GM13977 (cell line): ENCODE measurements around the gene SLC13A5.
"Not testable (repeated sequence)": the region's sequence is repeated elsewhere in the genome, so short reads cannot be mapped to it uniquely, and the experiment has no call there.

Experiments
- DNase-seq: peaks from one replicate; pipeline ENCODE4 v3.0.0; 2012; ENCODE audit warnings: low spot score
- CTCF ChIP-seq: IDR thresholded peaks from 2 replicates; pipeline ENCODE4 v1.5.1; 2012; ENCODE audit warnings: mild to moderate bottlenecking, control low read depth; ENCODE audit not compliant: insufficient read depth; ENCODE audit errors: extremely low read depth, missing control alignments
- in situ Hi-C: fragments of 300-500 bp; cut with MboI; formaldehyde crosslinking; loops from one replicate; pipeline ENCODE4 v1.12.0; 2022; ENCODE audit warnings: low sequenced_read_pairs, low pct_unique_long_range_greater_than_20kb, mixed read lengths, inconsistent platforms; ENCODE audit not compliant: unreplicated experiment

The SLC13A5 gene

GRCh38 chr17:6699997-6700947, 12.9 kb downstream of the SLC13A5 start:
- no peak for TF ChIP-seq CTCF
- in situ Hi-C loops: no loop called here
- no peak for DNase-seq

GRCh38 chr17:6698004-6698403, 15.2 kb downstream of the SLC13A5 start:
- no peak for TF ChIP-seq CTCF
- no peak for DNase-seq
- in situ Hi-C loops: no loop called here

- TF ChIP-seq CTCF: no peak
- in situ Hi-C loops: no loop called here
- no peak for DNase-seq
These were observed 16.3 kb downstream of the SLC13A5 start for GRCh38 chr17:6696906-6697305.

- in situ Hi-C loops: no loop called here
- no peak for DNase-seq
- no peak for TF ChIP-seq CTCF
These were observed 17.6 kb downstream of the SLC13A5 start for GRCh38 chr17:6695565-6695964.

- DNase-seq: no peak
- no peak for TF ChIP-seq CTCF
- in situ Hi-C loops: no loop called here
These were observed 18.1 kb downstream of the SLC13A5 start for GRCh38 chr17:6695051-6695450.

GRCh38 chr17:6691958-6692357, 21.2 kb downstream of the SLC13A5 start:
- not testable (repeated sequence) for DNase-seq

GRCh38 chr17:6691546-6691945, 21.6 kb downstream of the SLC13A5 start:
- no peak for TF ChIP-seq CTCF
- in situ Hi-C loops: no loop called here
- DNase-seq: no peak

More at GRCh38 chr17:6691958-6692357, 21.2 kb downstream of the SLC13A5 start:
- in situ Hi-C loops: not testable (repeated sequence)
